NCI-H187 treated with DMSO at 0.1 percent for 48 hours (cell line): ENCODE measurements around the gene CEP170.
"Not testable (repeated sequence)": the region's sequence is repeated elsewhere in the genome, so short reads cannot be mapped to it uniquely, and the experiment has no call there.

Source experiments
- DNase-seq: peaks from one replicate; lab custom pipeline; 2025; lab: John Stamatoyannopoulos, UW

CEP170 gene

GRCh38 chr1:243173758-243174369 is 81.2 kb downstream of the CEP170 start:
- not testable (repeated sequence) for DNase-seq

- not testable (repeated sequence) for DNase-seq
Measured at GRCh38 chr1:243164911-243165310, 90.2 kb downstream of the CEP170 start.

GRCh38 chr1:243150906-243151305 is 104.2 kb downstream of the CEP170 start:
- not testable (repeated sequence) for DNase-seq

DNA sequence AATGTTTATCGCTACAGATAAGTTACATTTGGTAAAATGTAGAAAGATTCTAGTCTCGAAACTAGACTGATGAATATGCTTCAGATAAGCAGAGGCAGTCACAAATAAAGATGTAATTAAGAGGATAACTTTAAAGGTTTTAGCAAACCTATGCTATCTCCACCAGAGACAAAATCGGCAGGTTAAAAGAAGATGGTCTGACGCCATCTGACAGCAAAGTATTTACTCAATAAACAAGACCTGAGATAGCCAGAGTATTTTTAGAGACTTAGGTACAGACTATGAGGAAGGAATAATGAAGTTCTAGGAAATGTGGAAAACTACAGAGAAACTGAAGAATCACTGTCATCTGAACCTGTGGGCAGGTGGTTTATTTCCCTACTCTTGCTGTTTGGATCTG is 106.0 kb downstream of the CEP170 start:
- not testable (repeated sequence) for DNase-seq

DNA sequence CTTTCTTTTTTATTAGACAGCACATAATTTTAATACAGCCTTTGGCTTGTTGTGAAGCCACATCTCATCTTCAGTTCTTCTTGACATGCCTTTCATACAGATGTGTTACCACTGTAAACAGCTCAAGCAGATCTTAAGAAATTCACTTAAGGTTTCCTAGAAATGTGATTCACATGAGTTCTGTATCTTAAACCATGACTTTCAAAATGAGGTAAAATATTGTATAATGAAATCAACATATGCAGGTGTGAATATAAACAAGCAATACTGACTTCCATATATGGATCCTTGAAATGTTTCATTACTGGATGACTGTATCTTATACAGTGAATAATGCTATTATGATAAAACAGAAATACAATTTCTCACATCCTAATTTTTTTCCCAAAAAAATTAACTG is 107.7 kb downstream of the CEP170 start:
- DNase-seq, result not testable (repeated sequence)

DNA sequence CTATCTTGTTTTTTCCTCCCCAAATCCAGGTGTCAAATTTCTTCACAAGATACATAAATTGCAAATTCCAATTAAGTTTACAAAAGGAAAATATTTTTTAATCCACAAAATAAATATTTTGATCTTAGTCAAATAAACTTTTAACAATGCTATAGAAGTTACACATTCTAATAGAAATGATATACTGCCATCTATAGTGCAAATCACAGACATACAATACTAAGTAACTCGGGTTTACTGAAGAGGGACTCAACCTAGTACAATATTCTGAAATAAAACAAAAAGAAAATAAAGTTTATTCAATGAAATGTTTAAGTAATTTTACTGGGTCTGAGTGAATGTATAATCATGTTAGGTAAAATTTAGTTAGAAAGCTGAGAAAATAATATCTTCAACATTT is 114.6 kb downstream of the CEP170 start:
- not testable (repeated sequence) for DNase-seq

GRCh38 chr1:243122876-243123409 is 132.1 kb downstream of the CEP170 start:
- DNase-seq, result not testable (repeated sequence)

DNA sequence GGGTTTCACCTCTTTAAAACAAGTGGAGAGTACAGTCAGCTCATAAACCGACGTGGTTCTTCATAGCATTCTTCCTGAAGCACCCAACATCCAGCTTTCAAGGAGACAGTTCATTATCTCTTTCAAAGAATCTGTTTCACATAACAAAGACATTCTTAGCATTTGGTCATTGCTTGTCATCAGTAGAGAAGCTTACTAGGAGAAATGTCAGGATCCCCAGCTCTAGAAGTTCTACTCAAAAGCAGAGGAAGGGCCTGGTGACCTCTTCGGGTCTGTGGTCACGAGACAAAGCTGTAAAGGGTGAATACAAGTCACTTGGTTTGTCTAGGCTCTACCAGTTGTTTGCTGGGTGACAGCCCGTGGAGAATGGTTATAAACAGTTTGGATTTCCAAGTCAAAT is 133.1 kb downstream of the CEP170 start:
- not testable (repeated sequence) for DNase-seq

- not testable (repeated sequence) for DNase-seq
Measured at GRCh38 chr1:243118601-243119322, 136.3 kb downstream of the CEP170 start.

- DNase-seq, result not testable (repeated sequence)
Measured at GRCh38 chr1:243116187-243116586, 138.9 kb downstream of the CEP170 start.

DNA sequence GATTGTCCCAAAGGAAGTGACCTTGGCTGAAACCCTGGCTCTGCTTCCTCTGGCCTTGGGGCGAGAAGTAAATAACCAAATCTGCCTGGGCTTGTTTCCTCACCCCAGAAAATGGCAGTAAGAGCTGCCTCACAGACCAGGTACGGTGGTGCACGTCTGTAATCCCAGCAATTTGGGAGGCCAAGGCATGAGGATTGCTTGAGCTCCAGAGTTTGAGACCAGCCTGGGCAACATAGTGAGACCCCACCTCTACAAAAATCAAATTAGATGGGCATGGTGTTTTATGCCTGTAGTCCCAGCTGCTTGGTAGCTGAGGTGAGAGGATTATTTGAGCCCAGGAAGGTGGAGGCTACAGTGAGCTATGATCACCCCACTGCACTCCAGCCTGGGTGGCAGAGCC is 140.3 kb downstream of the CEP170 start:
- not testable (repeated sequence) for DNase-seq

DNA sequence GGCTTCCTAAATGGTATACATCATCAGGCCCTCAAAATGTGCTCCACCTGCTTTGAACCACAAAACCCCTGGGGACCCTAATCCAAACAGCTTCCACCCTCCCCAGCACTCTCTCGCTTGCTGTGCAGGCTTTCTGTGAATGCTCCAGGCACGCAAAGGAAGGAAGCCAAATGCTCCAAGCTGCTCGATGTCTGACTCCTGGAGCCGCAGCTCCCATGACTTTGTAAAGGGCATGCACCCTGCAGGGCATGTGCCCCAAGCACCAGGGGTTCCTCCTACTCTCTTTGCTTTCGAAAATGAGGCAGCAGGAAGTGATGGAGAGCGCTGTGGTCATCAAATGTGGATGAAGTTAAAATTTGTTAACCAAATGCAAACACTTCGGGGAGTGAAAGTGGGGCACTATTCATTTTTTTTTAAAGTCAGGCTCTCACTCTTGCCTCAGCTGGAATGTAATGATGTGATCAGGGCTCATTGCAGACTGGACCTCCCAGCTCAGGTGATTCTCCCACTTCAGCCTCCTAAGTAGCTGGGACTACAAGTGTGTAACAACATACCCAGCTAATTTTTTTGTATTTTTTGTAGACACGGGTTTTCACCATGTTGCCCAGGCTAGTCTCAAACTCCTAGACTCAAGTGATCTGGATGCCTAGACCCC is 140.9 kb downstream of the CEP170 start:
- not testable (repeated sequence) for DNase-seq

- DNase-seq, result not testable (repeated sequence)
Measured at GRCh38 chr1:243107171-243107570, 147.9 kb downstream of the CEP170 start.

GRCh38 chr1:243105652-243106332 is 149.3 kb downstream of the CEP170 start:
- not testable (repeated sequence) for DNase-seq

DNA sequence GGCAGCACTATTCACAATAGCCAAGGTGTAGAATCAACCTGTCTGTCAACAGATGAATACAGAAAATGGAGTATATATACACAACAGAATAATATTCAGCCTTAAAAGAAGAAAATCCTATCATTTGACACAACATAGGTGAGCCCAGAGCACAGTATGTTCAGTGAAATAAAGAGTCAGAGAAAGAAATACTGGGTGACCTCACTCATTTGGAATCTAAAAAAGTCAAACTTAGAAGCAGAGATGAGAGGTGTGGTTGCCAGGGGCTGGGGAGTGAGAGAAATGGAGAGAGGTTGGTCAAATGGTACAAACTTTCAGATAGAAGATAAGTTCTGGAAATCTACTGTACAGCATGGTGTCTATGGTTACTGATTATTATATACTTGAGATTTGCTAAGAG is 150.0 kb downstream of the CEP170 start:
- DNase-seq, result not testable (repeated sequence)

GRCh38 chr1:243104452-243104851 is 150.6 kb downstream of the CEP170 start:
- not testable (repeated sequence) for DNase-seq

GRCh38 chr1:243101551-243102050 is 153.5 kb downstream of the CEP170 start:
- not testable (repeated sequence) for DNase-seq

DNA sequence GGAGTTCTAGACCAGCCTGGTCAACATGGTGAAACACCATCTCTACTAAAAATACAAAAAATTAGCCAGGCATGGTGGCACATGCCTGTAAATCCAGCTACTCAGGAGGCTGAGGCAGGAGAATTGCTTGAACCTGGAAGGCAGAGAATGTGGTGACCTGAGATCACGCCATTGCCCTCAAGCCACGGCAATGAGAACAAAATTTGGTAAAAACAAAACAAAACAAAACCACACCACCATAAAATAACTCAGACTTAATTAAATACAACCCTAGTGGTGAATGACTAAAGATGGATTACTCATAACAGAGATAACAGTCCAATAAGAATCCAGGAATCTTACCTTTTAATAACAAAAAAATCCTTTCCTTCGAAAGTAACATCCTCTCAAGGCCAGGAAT is 167.7 kb downstream of the CEP170 start:
- not testable (repeated sequence) for DNase-seq
